ENCODE results near the gene PTPRD.

GRCh38 chr9:10633785-10634184 is 21.0 kb upstream of the PTPRD start:
- TF ChIP-seq SMAD2 (IDR thresholded peaks at IDR 0.05; ENCODE audit: low read depth, low read length) (no peak), CBX2 (IDR thresholded peaks at IDR 0.05; ENCODE audit: insufficient read depth, low read length, poor library complexity, severe bottlenecking) (no peak), POLR2AphosphoS2 (IDR thresholded peaks at IDR 0.05; ENCODE audit: low read length) (no peak), MYC (IDR thresholded peaks at IDR 0.05; ENCODE audit: low read depth, low read length) (no peak), MYC (CRISPR knock-in tag; IDR thresholded peaks at IDR 0.05; ENCODE audit: borderline replicate concordance, low read depth) (no peak), CTCF (IDR thresholded peaks at IDR 0.05 in 2 of 3, conservative IDR thresholded peaks at IDR 0.05 in 1 of 3; ENCODE audit: insufficient read depth in 2 of 3, low read depth in 1 of 3, low read length in 3 of 3) (no peak), TCF3 (CRISPR knock-in tag; IDR thresholded peaks at IDR 0.05) (no peak), SRF (CRISPR knock-in tag; IDR thresholded peaks at IDR 0.05) (no peak), RFX7 (CRISPR knock-in tag; IDR thresholded peaks at IDR 0.05) (no peak), POLR2A (conservative IDR thresholded peaks at IDR 0.05) (no peak), LCOR (CRISPR knock-in tag; IDR thresholded peaks at IDR 0.05) (no peak), TCF7L2 (IDR thresholded peaks at IDR 0.05; ENCODE audit: low read depth, low read length) (no peak), BACH1 (tag; IDR thresholded peaks at IDR 0.05) (no peak), NCOR1 (IDR thresholded peaks at IDR 0.05) (no peak), CHD2 (IDR thresholded peaks at IDR 0.05; ENCODE audit: low read depth, low read length) (no peak)
